ENCODE data around the gene LMBRD1.
"Not testable (repeated sequence)": the region's sequence is repeated elsewhere in the genome, so short reads cannot be mapped to it uniquely, and the experiment has no call there.

The LMBRD1 gene

DNA sequence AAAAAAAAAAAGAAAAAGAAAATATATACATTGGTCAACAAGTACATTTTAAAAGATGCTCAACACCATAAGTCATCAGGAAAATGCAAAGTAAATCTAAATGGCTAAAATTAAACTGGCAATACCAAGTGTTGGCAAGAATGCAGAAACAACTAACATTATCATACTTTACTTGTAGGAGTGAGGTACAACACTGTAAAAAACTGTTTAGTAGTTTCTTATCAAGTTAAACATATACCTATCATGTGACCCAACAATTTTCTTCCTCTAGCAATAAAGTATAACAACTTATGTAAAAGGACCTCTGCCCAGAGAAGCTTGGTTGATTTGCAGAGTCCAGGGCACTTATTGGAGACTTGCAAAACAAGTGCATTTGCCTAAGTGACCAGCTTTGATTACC is 40.4 kb downstream of the LMBRD1 start:
- DNase-seq (ENCODE audit: low read depth, low spot score), result no peak

DNA sequence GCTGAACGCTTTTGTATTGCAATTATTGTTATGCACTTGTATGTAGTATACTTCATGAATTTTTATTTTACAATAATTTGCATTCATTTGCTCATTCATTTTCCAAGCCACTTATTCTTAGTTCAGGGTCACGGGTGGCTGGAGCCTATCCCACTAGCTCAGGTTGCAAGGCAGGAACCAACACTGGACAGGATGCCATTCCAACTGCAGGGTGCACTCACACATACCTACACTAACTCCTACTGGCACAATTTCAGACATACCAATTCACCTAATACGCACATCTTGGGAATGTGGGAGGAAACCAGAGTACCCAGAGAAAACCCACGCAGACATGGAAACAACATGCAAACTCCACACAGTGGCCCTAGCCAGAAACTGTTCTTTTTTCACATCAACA is 61.8 kb downstream of the LMBRD1 start:
- no peak for DNase-seq (ENCODE audit: low read depth, low spot score)

GRCh38 chr6:69732640-69733039 is 64.2 kb downstream of the LMBRD1 start:
- DNase-seq (ENCODE audit: low read depth, low spot score), result no peak

GRCh38 chr6:69732045-69732444 is 64.8 kb downstream of the LMBRD1 start:
- DNase-seq (ENCODE audit: low read depth, low spot score), result no peak

DNA sequence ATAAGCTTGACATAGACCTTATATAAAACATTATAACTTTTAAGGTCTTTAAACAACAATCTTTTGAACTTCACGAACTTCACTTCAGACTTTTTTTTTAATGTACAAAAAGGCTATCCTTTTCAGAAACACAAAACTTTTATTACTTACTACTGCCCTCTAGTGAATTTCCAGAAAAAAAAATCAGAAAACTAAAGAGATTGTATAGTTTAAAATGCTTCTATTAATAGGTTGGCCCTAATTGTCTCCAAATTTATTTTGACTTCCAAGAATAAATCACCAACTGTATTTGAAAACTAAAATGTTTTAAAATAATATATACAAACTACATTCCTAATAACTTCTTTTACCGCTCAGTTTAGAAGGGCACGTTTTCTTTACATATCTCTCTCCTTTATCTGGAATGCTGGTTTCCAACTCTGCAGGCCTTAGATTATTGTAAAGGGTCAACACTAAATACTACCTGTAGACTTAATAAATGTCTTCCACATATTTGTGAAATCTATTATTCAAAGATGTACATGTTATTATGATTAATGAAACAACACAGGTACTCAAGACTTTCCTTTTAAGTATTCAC is 66.8 kb downstream of the LMBRD1 start:
- DNase-seq (ENCODE audit: low read depth, low spot score), result no peak

- DNase-seq (ENCODE audit: low read depth, low spot score), result no peak
Measured at GRCh38 chr6:69722683-69723082, 74.1 kb downstream of the LMBRD1 start.

DNA sequence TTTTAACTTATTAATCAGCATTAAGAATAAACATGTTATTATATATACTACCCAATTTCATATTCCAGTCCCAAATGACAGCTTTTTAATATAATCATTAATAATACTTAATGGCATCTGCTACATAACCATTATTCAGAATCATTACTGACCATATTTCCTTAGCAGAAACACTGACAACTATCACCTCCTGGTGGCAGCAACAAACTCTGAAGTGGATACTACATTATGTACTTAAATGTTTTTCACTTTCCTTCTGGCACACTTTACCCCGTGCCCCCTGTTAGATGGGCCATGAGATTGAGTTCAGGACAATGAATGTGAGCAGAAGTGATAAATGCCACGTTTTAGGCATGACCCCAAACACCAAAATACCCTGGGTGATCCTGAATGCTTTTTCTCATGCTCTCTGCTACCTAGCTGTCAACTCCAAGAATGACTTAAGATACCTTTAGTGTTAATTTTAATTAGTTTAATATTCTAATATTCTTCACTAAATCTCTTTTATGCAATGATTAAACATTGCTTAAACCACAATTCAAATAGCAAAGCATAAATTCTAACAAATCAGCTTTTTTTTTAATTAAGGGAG is 77.1 kb downstream of the LMBRD1 start:
- DNase-seq (ENCODE audit: low read depth, low spot score), result no peak

DNA sequence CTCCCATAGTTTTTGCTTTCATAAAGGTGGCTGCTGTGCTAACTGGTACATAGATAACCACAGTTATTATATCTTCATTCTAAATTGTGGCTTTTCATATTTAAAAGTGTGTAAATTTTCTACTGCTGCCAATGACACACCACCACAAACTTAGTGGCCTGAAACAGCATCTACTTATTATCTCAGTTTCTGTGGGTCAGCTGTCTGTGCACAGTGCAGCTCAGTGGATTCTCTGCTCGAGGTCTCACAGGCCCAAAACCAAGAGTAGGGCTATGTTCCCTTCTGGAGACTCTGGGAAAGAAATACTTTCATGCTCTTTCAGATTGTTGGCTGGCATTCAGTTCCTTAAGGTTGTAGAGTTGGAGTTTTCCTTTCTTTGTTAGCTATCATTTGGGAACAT is 90.1 kb downstream of the LMBRD1 start:
- DNase-seq (ENCODE audit: low read depth, low spot score), result no peak

- no peak for DNase-seq (ENCODE audit: low read depth, low spot score)
Measured at GRCh38 chr6:69705954-69706353, 90.9 kb downstream of the LMBRD1 start.

DNA sequence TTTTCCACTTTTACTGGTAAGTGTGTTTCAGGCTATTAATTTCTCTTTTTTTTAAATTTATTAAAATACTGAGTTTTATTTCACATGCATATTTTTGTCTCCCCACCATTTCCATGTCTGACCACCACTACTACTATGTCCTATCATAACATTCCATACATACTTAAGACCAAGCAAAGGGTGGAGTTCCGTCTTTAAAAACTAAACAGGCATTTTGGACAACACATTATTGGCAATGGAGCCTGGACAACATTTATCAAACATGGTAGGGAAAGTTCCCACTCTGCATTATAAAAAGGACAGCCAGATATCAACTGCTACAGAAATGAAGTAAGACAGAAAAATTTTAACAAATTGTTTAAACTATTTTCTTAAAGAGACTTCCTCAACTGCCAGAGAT is 91.9 kb downstream of the LMBRD1 start:
- no peak for DNase-seq (ENCODE audit: low read depth, low spot score)

DNA sequence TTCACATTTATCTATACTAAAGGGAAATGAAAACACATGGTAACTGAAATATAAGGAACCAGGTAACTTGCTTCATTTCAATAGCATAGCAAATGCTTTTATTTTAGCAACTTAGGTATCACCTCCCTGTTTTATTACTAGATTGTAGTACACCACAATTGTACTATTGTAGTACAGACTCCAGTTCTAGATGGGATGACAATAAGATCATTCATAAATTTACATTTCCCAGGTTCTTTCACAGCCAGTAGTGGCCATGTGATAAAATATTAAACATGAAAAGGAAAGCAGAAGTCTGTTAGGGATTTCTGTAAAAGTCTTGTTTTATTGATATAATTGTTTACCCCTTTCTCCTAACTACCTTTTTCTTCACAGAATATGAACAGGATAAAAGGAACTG is 97.2 kb downstream of the LMBRD1 start:
- DNase-seq (ENCODE audit: low read depth, low spot score), result no peak

DNA sequence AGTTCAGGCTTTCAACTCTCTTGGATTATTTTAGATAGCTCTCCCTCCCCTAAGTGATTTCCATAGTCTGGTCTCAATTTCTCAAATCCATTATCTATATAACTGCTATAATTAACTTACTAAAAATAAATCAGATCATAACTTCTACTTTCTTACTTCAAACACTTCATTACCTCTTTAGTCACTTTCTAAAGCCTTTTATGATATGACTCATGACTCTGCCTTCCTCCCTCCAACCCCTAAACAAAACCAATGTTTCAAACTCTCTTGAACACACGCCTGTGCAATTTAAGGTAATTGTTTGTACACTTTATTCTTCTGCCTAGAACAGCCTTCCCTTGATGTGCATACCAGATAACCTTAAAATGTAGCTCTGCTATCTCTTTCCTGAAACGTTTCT is 100.5 kb downstream of the LMBRD1 start:
- no peak for DNase-seq (ENCODE audit: low read depth, low spot score)

DNA sequence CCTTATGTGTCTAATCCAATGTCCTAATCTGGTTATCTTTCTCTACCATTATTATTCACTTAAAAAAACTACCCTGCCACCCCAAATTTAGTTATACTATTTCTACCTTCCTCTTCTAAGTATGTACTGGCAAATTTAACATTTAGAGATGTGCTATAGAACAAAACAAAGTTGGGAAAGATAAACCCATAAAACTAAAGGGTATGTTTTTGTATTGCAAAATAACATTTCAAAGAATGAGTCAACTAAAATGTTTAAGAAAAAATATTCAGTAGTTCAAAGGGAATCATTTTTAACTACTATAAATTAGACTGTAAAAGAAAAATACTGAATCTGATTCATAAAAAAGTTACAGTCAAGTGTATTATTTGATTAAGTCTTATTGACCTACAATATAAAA is 103.0 kb downstream of the LMBRD1 start:
- DNase-seq (ENCODE audit: low read depth, low spot score), result no peak

GRCh38 chr6:69690986-69691385 is 105.8 kb downstream of the LMBRD1 start:
- no peak for DNase-seq (ENCODE audit: low read depth, low spot score)

GRCh38 chr6:69680302-69680701 is 116.5 kb downstream of the LMBRD1 start:
- DNase-seq (ENCODE audit: low read depth, low spot score), result no peak

GRCh38 chr6:69673298-69673697 is 123.5 kb downstream of the LMBRD1 start:
- DNase-seq (ENCODE audit: low read depth, low spot score), result no peak

DNA sequence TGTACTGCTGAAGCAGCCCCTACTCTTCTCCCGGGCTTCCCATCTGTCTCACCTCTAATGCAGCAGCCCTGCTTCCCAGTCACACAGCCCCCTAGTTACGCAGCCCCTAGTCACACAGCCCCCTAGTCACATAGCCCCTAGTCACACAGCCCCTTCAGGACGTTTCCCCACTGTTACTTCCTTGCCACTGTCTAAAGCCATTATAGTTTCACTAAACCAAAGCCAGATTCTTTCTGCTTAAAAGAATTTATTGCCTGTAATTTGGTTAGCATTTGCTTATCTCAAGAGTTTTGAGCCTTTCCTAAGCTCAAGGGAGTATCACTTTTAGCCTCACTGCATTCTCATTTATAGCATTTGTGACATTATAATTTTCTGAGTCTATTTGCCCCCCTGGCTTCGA is 127.9 kb downstream of the LMBRD1 start:
- DNase-seq (ENCODE audit: low read depth, low spot score), result no peak

DNA sequence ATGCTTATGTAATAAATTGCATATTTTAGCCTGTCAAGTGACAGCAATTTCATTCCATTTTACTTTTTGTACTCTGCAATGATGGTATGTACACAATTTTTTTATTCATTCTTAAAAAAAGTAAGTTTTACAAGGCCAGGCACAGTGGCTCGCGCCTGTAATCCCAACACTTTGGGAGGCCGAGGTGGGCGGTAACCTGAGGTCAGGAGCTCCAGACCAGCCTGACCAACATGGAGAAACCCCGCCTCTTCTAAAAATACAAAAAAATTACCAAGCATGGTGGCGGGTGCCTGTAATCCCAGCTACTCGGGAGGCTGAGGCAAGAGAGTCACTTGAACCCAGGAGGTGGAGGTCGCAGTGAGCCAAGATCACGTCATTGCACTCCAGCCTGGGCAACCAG is 130.0 kb downstream of the LMBRD1 start:
- DNase-seq (ENCODE audit: low read depth, low spot score), result not testable (repeated sequence)

GRCh38 chr6:69665437-69665836 is 131.4 kb downstream of the LMBRD1 start:
- DNase-seq (ENCODE audit: low read depth, low spot score), result no peak

GRCh38 chr6:69664551-69664950 is 132.3 kb downstream of the LMBRD1 start:
- no peak for DNase-seq (ENCODE audit: low read depth, low spot score)

- no peak for DNase-seq (ENCODE audit: low read depth, low spot score)
Measured at GRCh38 chr6:69663215-69663614, 133.6 kb downstream of the LMBRD1 start.

DNA sequence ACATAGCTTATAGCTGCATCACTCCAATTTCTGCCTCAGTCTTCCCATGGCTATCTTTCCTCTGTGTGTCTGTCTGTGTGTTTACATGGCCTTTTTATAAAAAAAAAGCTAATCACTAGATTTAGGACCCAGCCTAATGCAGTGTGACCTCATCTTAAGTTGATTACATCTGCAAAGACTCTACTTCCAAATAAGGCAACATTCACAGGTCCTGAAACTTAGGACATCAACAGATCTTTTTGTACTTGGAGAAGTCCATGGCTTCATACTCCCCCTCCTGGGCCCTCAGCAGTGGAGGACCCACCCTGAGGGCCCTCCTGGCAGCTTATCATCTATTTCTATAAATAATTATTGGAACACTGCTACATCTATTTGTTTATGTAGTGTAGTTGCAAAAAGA is 146.1 kb downstream of the LMBRD1 start:
- no peak for DNase-seq (ENCODE audit: low read depth, low spot score)

DNA sequence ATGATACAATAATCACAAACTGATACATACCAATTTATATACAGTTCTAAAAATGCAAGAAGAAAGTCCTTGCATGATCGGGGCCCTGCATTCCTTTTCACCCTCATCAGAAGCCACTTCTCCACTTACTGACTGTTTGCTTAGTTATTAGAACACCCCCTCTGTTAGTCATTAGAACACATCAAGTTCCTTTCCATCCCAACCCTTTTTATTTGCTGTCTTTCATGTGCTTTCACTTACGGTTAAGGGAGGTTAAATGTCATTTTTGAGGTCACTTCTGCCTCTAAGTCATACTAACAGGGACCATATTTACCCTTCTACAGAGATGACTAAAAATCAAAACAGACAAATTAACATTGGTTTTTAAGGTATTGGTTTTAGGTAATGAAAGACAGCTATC is 149.1 kb downstream of the LMBRD1 start:
- DNase-seq (ENCODE audit: low read depth, low spot score), result no peak

GRCh38 chr6:69643688-69644087 is 153.1 kb downstream of the LMBRD1 start:
- DNase-seq (ENCODE audit: low read depth, low spot score), result no peak

Measured in activated CD4-positive, CD25-positive, alpha-beta regulatory T cell treated with anti-CD3 and anti-CD28 coated beads, Interleukin-2, amount 50 U/mL, for 16 hours (primary cell).